HepG2 (cell line): Measurements from ENCODE around the gene DPYD.

Experiments used
- CBFB ChIP-seq: sonication (generic); formaldehyde crosslinking; IDR thresholded peaks from 2 replicates; pipeline ENCODE4 v1.4.0; 2020; ENCODE audit warnings: missing genetic modification reagents
- MAFF ChIP-seq: IDR thresholded peaks from 2 replicates; pipeline ENCODE4 v1.6.1; 2011; ENCODE audit warnings: low read depth, low read length, improper control_type of control experiment
- MAFK ChIP-seq, 2 experiments: IDR thresholded peaks in 1 of 2; conservative IDR thresholded peaks in 1 of 2; 2 replicates each; pipeline ENCODE4 v1.6.1; 2011; ENCODE audit warnings: improper control_type of control experiment in 2 of 2, low read length in 2 of 2
- NBN ChIP-seq: fragments of 450-650 bp; conservative IDR thresholded peaks from 2 replicates; pipeline ENCODE4 v1.6.1; 2017
- NR2F6 ChIP-seq, 2 experiments: IDR thresholded peaks; 2 replicates each; pipeline ENCODE4 v1.6.1; 2016; ENCODE audit warnings: antibody characterized with exemption in 1 of 2, mild to moderate bottlenecking in 1 of 2
- POLR2G ChIP-seq: fragments of 200-400 bp; formaldehyde crosslinking; IDR thresholded peaks from 2 replicates; pipeline ENCODE4 v1.6.1; 2018; ENCODE audit warnings: mild to moderate bottlenecking, low read depth, low read length, moderate library complexity
- ZKSCAN8 ChIP-seq: IDR thresholded peaks from 2 replicates; pipeline ENCODE4 v1.6.1; 2016; ENCODE audit warnings: borderline replicate concordance, missing genetic modification reagents, missing compliant biosample characterization
- TF ChIP-seq, protein P1 (sequence below): IDR thresholded peaks from 2 replicates; pipeline ENCODE4 v1.6.1; 2018; ENCODE audit warnings: missing genetic modification reagents, mild to moderate bottlenecking, missing compliant biosample characterization
- TF ChIP-seq, protein P2 (sequence below): sonication (generic); formaldehyde crosslinking; IDR thresholded peaks from 2 replicates; pipeline ENCODE4 v1.5.1; 2020; ENCODE audit warnings: missing genetic modification reagents, mild to moderate bottlenecking, borderline replicate concordance
- TF ChIP-seq, protein P3 (sequence below): sonication (generic); formaldehyde crosslinking; IDR thresholded peaks from 2 replicates; pipeline ENCODE4 v1.8.1; 2023; ENCODE audit warnings: missing genetic modification reagents, inconsistent platforms, borderline replicate concordance
- TF ChIP-seq, protein P4 (sequence below): sonication (generic); formaldehyde crosslinking; IDR thresholded peaks from 2 replicates; pipeline ENCODE4 v1.5.0; 2020; ENCODE audit warnings: mild to moderate bottlenecking, missing genetic modification reagents, moderate library complexity

DNA sequence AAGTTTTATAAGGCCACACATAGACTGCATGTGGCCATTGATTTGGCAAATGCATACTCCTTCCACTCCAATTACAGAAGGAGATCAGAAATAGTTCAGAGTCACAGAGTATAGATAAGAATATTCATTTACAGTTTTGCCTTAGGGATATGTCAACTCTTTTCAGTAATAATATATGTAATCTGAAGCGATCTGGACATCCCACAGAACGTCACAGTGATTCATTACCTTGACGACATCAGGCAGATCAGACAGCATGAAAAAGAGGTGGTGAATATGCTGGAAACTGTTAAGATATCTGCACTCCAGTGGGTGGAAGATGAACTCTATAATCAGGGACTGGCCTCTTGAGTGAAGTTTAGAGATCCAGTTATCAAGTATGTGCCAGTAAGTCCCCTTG lies 240.4 kb downstream of the DPYD start:
- TF ChIP-seq NR2F6 (IDR thresholded peaks at IDR 0.05) = no peak
- no peak for TF ChIP-seq NR2F6 (CRISPR knock-in tag; IDR thresholded peaks at IDR 0.05)
- no peak for TF ChIP-seq POLR2G
- TF ChIP-seq, protein P1, sequence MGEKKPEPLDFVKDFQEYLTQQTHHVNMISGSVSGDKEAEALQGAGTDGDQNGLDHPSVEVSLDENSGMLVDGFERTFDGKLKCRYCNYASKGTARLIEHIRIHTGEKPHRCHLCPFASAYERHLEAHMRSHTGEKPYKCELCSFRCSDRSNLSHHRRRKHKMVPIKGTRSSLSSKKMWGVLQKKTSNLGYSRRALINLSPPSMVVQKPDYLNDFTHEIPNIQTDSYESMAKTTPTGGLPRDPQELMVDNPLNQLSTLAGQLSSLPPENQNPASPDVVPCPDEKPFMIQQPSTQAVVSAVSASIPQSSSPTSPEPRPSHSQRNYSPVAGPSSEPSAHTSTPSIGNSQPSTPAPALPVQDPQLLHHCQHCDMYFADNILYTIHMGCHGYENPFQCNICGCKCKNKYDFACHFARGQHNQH (CRISPR knock-in tag) = no peak
- no peak for TF ChIP-seq MAFF
- TF ChIP-seq ZKSCAN8 (CRISPR knock-in tag) = no peak
- TF ChIP-seq, protein P2, sequence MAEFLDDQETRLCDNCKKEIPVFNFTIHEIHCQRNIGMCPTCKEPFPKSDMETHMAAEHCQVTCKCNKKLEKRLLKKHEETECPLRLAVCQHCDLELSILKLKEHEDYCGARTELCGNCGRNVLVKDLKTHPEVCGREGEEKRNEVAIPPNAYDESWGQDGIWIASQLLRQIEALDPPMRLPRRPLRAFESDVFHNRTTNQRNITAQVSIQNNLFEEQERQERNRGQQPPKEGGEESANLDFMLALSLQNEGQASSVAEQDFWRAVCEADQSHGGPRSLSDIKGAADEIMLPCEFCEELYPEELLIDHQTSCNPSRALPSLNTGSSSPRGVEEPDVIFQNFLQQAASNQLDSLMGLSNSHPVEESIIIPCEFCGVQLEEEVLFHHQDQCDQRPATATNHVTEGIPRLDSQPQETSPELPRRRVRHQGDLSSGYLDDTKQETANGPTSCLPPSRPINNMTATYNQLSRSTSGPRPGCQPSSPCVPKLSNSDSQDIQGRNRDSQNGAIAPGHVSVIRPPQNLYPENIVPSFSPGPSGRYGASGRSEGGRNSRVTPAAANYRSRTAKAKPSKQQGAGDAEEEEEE (CRISPR knock-in tag) = no peak
- TF ChIP-seq, protein P3, sequence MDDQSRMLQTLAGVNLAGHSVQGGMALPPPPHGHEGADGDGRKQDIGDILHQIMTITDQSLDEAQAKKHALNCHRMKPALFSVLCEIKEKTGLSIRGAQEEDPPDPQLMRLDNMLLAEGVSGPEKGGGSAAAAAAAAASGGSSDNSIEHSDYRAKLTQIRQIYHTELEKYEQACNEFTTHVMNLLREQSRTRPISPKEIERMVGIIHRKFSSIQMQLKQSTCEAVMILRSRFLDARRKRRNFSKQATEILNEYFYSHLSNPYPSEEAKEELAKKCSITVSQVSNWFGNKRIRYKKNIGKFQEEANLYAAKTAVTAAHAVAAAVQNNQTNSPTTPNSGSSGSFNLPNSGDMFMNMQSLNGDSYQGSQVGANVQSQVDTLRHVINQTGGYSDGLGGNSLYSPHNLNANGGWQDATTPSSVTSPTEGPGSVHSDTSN = no peak
- no peak for TF ChIP-seq MAFK (conservative IDR thresholded peaks at IDR 0.05 in 1 of 2, IDR thresholded peaks at IDR 0.05 in 1 of 2; ENCODE audit: low read length in 2 of 2)
- no peak for TF ChIP-seq NBN
- TF ChIP-seq, protein P4, sequence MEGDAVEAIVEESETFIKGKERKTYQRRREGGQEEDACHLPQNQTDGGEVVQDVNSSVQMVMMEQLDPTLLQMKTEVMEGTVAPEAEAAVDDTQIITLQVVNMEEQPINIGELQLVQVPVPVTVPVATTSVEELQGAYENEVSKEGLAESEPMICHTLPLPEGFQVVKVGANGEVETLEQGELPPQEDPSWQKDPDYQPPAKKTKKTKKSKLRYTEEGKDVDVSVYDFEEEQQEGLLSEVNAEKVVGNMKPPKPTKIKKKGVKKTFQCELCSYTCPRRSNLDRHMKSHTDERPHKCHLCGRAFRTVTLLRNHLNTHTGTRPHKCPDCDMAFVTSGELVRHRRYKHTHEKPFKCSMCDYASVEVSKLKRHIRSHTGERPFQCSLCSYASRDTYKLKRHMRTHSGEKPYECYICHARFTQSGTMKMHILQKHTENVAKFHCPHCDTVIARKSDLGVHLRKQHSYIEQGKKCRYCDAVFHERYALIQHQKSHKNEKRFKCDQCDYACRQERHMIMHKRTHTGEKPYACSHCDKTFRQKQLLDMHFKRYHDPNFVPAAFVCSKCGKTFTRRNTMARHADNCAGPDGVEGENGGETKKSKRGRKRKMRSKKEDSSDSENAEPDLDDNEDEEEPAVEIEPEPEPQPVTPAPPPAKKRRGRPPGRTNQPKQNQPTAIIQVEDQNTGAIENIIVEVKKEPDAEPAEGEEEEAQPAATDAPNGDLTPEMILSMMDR (CRISPR knock-in tag) = no peak
- no peak for TF ChIP-seq CBFB (CRISPR knock-in tag)
